Cardiac fibroblast (primary cell): ENCODE results near the gene SLC13A1.

Source experiments
- DNase-seq, 2 donors: peaks; one replicate each; pipeline versions ENCODE4 v3.0.0 to v3.0.0-alpha.2; 2010; ENCODE audit warnings: low read depth in 2 of 2
- H3K4me3 ChIP-seq, 2 donors: replicated peaks in 1 of 2; 1 replicate in 1 of 2; 2 replicates in 1 of 2; pipeline ENCODE4 v1.5.1; 2011; ENCODE audit warnings: low read depth in 2 of 2, low read length in 2 of 2, mild to moderate bottlenecking in 2 of 2, moderate library complexity in 1 of 2
- CTCF ChIP-seq: IDR thresholded peaks from one replicate; pipeline ENCODE4 v1.5.1; 2011; ENCODE audit warnings: low read depth, mild to moderate bottlenecking, low read length, inconsistent platforms

The SLC13A1 gene

GRCh38 chr7:123079021-123079420, 120.7 kb downstream of the SLC13A1 start:
- DNase-seq, result no peak
- no peak overlapping the region for H3K4me3 ChIP-seq
- TF ChIP-seq CTCF, result no peak

GRCh38 chr7:123075838-123076467, 123.8 kb downstream of the SLC13A1 start:
- no peak for DNase-seq
- no peak for TF ChIP-seq CTCF
- no peak overlapping the region for H3K4me3 ChIP-seq

DNA sequence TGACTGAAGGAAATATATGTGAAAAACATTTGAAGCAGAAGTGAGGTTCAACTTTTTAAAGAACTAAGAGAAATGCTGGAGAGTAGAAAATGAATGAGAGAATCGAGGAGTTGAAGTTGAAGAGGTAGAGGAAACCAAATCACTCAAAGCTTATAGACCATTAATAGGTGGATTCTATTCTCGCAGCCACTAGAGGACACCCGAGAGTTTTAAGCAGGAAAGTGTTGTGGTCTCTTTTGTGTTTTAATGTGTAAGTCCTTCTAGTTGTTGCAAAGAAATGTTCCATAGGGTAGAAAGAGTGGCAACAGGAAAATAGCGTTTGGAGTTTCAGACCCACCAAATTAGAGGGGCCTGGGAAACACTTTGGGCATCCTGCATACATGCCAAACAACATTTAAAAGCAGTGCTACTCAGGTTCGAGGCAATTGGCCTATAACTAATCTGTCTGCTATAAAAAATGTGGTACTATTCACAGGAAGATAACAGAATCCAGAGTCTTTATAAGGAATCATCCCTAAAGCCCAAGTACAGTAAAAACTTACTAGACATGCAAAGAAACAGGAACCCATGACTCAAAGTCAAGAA, 129.0 kb downstream of the SLC13A1 start:
- TF ChIP-seq CTCF, result peak; percentile 67

GRCh38 chr7:123067814-123068213, 132.0 kb downstream of the SLC13A1 start:
- H3K4me3 ChIP-seq, result no peak overlapping the region
- no peak for DNase-seq
- no peak for TF ChIP-seq CTCF

More for the DNA sequence above, 129.0 kb downstream of the SLC13A1 start:
- peak; percentile 26 to 68 for DNase-seq
- no peak overlapping the region for H3K4me3 ChIP-seq
